NCI-H2029 treated with DMSO at 0.1 percent for 48 hours (cell line): ENCODE results near the gene CLCNKA.

ENCODE experiments used
- DNase-seq: peaks from one replicate; lab custom pipeline; 2025; lab: John Stamatoyannopoulos, UW

CLCNKA gene

DNA sequence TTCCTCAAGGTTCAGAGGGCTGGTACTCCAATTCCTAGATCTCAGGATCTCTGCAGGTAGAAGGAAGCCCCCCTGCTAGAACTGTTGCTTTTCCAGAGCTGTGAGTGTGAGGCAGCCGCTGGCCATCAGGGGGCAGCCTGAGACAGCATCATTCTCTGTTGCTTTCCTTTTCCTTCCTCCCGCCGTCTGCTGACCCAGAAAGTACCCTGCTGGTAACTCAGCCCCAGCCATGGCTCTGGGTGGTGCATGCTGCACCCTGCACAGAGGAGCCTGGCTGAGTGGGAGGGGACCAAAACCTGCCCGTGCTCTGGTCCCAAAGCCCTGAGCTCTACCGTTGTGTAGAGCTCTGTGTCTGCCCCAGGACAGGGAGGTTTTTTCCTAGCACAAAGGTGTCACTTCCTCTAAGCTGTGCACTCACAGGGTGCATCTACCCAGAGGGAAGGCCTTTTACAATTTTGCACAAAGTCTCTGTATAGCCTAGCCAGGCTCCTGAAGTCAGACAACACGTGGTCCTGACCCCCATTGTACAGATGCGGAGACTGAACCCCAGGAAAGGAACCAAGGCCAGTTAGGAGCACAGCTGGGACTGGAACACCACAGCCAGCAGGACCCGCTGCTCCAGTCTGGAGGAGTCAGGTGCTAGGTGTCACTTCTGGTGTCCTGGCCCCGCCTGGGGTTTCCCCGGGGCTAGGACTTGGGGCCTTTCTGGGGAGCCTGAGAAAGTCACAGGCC, 57.3 kb downstream of the CLCNKA start:
- peak; percentile 41 for DNase-seq

GRCh38 chr1:16080422-16081150, 58.8 kb downstream of the CLCNKA start:
- no peak for DNase-seq

DNA sequence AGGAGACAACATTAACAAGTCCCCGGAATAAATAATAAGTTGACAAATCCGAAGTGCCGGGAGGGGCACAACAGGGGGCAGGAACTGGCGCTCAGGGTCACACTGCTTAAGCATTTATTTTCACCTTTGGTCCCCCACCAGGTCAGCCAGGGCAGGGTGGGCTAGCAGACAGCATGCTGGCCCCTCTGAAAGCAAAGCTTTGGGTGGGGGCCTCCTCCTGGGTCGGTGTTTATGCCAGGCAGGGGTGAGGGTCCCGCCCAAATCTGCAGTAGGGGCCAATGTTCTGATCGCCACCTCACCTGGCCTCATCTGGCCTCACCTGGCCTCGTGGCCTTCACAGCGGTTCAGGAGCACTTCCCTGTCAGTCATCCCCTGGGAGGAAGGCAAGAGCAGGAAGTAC, 59.8 kb downstream of the CLCNKA start:
- no peak for DNase-seq

DNA sequence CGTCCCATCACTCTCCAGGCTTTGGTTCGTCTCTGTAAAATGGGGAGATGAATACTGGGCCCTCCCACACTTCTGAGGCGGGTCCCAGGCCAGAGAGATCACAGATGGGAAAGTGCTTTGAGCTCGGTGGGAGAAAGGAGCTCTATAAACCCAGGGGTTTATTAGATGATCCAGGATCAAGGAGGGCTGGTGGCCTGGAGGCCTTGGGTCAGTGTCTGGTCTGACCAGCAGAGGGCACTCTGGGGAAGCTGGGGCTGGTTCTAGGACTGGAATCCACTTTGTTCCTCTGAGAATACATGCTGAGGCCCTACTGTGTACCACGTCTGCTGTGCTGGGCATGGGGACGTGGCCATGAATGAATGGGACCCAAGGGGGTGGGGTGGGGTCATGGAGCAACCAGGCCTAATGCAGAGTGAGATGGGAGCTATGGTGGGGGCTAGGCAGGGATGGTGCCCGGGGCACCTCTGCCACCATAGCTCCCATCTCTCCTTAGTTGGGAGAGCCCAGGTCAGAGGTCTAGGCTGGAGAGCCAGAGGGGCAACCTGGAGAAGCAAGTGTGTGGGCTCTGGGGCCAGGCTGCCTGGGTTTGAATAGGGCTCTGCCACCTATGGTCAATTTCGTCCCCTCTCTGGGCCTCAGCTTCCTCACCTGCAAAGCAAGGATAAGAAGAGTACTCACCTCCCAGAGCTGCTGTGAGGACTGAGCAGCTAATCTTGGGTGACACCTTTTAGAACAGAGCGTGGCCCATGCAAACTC, 60.6 kb downstream of the CLCNKA start:
- no peak for DNase-seq

DNA sequence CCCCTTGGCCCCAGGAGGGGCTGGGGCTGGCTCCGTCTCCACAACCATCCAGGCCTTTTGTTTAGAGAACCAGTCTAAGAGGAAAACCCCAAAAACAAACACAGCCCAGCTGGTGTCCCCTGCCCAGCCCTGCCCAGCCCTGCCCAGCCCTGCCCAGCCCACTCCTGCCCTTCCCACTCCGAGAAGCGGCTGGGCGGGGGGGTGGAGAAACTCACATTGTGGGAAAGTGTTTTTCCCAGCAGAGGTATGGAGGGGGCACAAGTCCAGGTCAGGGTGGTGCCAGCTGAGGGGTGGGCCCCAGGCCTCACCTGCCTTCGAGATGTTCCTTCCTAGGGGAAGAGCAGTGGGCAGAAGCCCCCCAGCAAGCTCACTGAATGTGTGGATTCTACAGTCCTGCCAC, 61.6 kb downstream of the CLCNKA start:
- no peak for DNase-seq
